DOHH2 (cell line): ENCODE results near the gene TMEM212.
"Not testable (repeated sequence)": the region's sequence is repeated elsewhere in the genome, so short reads cannot be mapped to it uniquely, and the experiment has no call there.

Source experiments
- EZH2phosphoT487 ChIP-seq: fragments of 200-600 bp; sonication (generic); IDR thresholded peaks from 2 replicates; pipeline ENCODE4 v1.6.1; 2017; ENCODE audit warnings: borderline replicate concordance, mild to moderate bottlenecking, antibody characterized with exemption, low read length, moderate library complexity, mixed read lengths
- TF ChIP-seq, protein P1 (sequence below): fragments of 200-600 bp; sonication (generic); IDR thresholded peaks from one replicate; pipeline ENCODE4 v1.5.1; 2014; ENCODE audit warnings: antibody characterized with exemption, mild to moderate bottlenecking, low read depth, low read length; ENCODE audit not compliant: poor library complexity, severe bottlenecking

DNA sequence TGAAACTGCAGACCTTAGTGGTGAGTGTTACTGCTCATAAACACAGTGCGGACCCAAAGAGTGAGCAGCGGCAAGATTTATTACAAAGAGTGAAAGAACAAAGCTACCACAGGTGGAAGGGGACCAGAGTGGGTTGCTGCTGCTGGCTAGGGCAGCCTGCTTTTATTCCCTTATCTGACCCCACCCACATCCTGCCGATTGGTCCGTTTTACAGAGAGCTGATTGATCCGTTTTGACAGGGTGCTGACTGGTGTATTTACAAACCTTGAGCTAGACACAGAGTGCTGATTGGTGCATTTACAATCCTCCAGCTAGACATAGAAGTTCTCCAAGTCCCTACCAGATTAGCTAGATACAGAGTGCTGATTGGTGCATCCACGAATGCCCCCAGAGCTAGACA, 63.4 kb downstream of the TMEM212 start:
- TF ChIP-seq, protein P1, sequence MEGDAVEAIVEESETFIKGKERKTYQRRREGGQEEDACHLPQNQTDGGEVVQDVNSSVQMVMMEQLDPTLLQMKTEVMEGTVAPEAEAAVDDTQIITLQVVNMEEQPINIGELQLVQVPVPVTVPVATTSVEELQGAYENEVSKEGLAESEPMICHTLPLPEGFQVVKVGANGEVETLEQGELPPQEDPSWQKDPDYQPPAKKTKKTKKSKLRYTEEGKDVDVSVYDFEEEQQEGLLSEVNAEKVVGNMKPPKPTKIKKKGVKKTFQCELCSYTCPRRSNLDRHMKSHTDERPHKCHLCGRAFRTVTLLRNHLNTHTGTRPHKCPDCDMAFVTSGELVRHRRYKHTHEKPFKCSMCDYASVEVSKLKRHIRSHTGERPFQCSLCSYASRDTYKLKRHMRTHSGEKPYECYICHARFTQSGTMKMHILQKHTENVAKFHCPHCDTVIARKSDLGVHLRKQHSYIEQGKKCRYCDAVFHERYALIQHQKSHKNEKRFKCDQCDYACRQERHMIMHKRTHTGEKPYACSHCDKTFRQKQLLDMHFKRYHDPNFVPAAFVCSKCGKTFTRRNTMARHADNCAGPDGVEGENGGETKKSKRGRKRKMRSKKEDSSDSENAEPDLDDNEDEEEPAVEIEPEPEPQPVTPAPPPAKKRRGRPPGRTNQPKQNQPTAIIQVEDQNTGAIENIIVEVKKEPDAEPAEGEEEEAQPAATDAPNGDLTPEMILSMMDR: not testable (repeated sequence)
- TF ChIP-seq EZH2phosphoT487: not testable (repeated sequence)
